NCI-H226 (cell line): ENCODE data around the gene PRKAG2.
A peak's percentile ranks its signal among the peaks of the same experiment; 100 is the strongest.

Source experiments
- DNase-seq: peaks from one replicate; pipeline ENCODE4 v3.0.0-alpha.2; 2015

Gene PRKAG2

DNA sequence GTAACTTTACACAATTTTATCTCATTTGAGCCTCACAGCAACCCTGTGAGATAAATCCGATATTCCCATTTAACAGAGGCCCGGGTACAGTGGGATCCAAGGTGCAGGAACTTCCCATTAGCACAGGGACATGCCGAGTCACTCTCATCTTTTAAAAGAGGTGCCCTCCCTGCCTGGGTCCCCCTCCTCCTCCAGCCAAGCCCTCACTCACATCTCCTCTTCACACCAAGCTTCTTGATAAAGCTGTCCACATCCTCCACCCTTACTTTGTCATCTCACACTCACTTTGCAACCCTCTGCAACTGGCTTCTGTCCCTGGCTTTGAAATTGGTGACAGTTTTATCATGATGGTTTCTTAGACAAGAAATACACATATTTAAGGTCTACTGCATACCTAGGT is 212.6 kb downstream of the PRKAG2 start:
- no peak for DNase-seq

DNA sequence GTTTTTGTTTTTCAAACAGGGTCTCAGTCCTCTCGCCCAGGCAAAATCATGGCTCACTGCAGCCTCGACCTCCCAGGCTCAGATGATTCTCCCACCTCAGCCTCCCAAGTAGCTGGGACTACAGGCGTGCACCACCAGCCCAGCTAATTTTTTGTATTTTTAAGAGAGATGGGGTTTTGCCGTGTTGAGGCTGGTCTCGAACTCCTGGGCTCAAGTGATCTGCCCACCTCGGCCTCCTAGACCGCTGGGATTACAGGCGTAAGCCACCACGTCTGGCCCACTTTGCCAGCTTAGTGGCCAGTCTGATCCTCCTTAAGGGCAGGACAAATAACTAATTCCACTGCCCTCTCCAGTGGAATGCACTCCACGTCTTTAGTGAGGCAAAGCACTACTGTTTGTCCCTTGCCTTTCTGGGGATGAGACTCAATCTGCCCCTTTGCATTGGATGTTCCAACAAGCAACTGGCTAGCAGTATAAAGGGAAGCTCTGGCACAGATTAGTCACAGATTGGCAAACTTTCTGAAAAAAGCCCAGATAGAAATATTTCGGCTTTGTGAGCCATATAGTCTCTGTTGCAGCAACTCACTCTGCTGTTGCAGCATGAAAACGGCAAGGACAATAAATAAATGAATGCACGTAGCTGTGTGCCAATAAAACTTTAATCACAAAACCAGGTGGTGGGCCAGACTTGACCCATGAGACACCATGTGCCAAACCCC is 213.4 kb downstream of the PRKAG2 start:
- no peak for DNase-seq

DNA sequence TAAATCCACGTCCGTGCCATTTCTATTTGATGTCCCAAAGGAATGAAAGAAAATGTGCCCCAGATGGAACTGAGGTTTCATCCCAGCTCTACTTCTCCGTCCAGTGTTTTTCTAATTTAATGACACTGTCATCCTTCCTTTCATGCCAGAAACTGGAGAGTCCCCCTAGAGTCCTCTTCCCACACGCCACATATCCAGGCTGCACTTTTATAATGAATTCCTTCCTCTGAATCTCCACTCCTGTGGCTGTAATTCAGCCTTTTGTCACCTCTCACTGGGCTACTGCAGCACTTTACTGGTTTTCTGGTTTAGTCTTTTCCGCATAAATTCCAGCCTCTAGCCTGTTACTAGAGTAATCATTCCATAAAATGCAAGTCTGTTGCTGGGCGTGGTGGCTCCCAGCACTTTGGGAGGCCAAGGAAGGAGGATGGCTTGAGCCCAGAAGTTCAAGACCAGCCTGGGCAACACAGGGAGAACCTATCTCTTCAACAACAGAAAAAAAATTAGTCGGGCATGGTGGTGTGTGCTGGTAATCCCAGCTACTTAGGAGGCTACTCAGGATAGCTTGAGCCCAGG is 214.6 kb downstream of the PRKAG2 start:
- DNase-seq, result no peak

DNA sequence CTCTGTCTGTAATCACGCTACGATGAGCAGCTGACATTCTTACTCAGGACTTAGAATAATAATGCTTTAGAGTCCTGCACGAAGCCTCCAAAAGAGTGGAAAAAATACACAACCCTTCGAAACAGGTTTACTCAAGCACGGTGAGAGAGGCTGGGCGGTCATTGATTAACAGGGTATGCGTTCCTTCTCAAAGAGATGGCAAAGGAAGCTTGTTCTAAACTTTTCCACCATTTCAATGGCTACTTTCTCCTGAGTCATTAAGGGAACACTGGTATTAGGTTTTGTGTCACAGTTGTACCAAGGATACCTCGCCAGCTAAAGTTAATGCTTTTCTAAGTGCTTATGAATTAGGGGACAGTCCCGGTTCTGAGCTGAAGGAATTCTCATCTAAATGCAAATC is 215.3 kb downstream of the PRKAG2 start:
- DNase-seq, result no peak

DNA sequence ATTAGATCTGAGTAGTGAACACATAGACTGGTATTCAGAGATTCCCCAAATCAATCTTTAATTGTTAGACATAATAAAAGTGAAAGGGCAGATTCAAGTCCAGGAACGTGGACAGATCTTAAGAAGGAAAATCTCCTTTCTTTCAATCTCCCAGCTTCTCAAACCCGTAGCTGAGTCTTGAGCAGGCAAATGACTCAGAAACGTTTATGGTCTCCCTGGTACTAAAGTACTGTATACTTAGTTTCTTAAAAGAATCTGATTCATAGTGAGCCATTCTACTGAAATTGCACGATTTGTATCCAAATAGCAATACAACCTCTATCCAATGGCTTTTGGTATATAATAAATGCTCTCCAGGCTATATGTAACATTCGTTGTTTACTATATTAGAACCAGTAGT is 216.8 kb downstream of the PRKAG2 start:
- no peak for DNase-seq

DNA sequence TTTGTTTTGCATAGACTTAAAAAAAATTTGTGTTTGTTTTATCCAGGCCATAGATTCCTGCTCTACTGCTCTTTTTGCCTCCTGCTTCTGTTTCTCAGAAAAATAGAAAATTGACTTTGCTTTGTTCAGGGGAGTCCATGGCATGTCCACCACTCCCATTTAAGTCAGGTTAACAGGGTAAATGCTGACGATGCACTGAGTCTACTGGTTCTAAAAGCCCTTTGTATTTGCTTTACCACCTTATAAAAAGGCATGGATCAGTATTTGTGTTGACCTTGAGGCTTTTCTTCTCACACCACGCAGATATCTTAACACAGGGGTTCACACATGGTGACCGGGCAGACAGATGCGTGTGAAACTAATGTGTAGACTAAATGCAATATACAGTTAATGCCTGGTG is 217.7 kb downstream of the PRKAG2 start:
- DNase-seq, result no peak

DNA sequence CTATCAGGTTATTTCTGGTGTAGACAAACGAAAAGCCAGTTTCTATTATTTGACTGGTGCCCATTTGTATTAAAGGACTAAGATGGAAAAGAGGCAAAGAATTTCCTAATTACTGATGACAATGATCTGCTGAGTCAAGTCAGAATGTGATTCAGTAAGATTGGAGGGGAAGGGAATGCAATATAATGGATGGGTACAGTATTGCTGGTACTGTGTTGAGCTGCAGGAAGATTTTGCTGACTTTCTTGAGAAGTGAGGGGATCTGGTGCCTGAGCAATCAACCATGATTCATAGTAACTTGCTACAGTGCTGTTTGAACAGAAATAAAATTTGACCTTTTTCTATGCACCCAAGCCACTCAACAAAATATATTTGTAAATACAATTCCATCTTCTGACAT is 218.1 kb downstream of the PRKAG2 start:
- no peak for DNase-seq

DNA sequence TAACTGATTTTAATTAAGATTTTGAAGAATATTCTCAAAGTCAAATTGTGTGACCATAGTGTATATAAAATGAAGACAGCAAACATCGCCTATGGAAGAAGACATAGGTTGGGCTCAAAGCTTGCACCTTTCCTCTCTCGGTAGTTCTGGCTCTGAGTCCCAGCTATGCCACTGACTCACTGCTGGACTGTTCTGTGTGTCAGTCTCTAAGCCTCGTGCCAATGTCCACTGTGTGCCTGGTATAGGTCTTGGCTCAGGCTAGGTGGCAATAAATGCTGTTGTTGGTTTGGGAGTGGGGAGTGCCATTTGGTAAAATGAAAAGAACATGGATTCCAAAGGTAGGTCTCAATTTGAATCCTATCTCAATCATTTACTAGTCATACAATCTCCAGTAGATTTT is 219.7 kb downstream of the PRKAG2 start:
- DNase-seq, result no peak

DNA sequence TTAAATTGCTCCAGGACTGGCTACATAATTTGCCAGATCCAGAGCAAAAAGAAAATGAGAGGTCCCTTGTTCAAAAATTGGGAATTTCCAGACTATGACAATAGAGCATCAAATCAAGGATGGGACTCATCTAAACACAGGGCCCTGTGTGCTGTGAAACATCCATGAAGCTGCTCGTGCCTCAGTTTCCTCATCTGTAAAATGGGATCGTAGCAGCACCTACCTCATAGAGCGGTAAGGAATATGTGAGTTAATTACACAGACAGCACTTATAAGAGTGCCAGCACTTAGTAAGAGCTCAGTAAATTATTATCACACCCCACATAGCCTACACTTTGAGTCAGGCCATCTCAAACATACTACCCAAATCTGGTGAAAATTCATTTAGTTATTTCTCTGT is 221.4 kb downstream of the PRKAG2 start:
- no peak for DNase-seq

DNA sequence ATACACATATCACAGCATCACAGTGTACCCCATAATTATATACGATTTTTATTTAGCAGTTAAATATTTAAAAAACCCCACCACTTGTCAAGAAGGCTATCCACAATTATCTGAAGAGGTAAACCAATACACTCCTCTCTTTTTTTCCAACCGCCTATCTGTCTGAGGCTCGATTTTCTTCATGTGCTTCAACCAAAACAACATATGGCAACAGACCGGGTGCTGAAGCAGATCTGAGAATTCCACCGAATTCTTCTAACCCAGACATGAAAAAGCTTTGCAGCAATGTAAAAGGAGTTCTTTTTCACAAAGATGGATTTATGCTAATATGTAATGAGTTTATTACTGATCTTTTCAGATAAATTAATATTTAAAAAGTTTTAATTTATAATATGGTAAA is 224.8 kb downstream of the PRKAG2 start:
- DNase-seq, result no peak

DNA sequence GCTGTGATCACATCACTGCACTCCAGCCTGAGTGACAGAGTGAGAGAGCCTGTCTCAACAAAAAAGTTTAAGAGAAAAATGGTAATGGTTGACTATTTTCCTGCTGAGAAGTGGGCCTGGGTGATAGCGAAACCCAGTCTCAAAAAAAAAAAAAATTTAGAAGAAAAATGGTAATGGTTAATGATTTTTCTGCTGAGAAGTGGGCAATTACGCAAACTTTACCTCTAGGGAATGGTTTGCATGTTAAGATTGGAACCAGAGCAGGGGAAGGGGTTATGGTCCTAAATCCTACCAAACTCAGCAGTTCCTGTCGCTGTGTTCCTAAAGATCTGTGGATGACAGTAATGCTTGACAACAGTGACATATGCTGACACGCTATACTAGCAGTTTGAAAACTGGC is 226.8 kb downstream of the PRKAG2 start:
- no peak for DNase-seq

DNA sequence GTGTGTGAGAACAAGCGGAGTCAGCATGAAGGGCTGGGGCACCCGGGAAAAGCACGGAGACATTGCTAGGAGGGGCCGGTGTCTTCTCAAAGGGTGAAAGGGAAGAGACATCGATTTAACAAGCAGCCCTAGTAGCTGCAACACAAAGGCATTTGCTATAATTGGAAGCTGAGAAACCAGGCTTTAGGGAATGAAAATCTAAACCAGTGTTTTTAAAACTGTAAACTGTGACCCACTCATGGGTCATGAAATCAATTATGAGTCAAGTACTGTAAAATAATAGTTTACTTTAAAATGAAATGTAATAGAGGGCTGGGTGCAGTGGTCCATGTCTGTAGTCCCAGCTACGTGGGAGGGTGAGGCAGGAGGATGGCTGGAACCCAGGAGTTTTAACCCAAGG is 228.5 kb downstream of the PRKAG2 start:
- no peak for DNase-seq

DNA sequence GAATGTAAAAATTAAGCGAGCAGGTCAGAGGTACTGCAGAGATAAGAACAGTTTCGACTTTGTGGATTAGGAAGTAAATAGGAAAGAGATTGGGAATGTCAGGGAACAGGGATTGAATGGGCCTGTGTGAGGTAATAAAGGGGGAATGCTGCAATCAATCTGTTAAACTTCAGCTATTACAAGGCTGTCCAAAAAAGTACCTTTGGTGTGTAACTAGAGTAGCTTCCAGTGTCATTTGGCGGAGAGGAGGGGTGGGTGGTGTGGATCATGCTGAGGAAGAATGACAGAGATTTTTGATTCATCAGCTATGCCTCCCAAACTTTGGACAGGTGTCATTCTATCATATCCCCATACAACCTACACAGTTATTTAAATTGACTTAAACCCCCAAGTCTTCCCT is 229.0 kb downstream of the PRKAG2 start:
- DNase-seq, result no peak

DNA sequence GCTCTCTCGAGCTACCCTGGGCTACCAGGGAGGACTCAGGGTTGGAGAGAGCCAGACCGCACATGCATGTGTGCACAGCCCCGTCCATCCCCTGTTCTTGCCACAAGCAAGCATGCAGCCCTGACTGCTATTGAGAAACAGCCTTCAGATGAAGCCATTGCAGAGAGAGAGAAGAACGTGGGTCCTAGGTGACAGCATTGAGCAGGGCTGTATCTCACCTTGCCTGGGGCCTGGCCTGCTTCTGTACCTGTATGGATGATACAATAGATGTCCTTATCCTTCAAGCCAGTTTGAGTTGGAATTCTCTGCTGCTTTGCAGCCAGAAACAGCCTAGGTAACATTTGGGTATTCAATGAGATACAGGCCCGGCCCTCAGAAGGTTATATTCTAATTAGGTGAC is 229.9 kb downstream of the PRKAG2 start:
- DNase-seq, result no peak

DNA sequence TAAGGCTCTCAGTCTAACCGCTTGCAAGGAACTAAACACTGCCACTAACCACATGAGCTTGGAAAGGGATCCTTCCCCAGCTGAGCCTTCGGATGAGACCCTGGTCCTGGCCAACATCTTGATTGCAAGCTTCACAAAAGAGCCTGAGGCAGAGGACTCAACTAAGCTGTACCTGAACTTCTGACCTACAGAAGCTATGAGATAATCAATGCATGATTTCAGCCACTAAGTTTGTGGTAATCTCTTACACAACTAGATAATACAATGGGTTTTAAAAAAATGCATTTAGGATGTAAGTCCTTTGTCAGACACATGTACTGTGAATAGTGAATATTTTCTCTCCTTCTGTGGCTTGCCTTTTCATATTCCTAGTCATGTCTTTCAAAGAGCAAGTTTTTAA is 231.6 kb downstream of the PRKAG2 start:
- DNase-seq, result no peak

DNA sequence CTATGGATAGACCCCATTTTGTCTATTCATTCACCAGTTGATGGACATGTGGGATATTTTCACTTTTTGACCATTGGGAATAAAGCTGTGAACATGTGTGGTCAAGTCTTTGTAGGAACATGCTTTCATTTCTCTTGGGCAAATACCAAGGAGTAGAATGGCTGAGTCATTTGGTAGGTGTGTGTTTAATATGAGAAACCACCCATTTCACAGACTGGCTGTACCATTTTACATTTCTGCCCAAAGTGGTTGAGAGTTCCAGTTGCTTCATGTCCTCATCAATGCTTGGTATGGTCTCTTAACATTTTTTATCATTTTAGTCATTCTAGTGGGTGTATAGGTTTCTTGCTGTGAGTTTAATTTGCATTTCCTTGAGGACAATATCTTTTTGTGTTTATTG is 232.4 kb downstream of the PRKAG2 start:
- no peak for DNase-seq

DNA sequence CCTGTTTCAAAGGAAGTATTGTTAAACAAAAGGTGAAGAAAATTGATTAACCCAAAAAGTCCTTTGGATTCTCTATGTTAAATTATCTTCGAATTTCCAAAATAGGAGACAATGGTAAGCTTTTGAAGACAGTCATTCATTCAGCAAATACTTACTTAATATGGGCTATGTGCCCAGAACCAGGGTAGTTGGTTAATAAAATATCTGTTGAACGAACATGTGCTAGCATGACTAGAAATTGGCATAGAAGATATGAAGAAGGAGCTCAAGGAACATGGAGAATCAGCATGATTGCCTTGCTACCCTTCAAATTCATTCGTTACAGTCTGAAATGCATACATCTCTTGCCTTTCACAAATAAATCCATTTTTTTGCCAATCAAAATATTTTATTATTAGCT is 234.2 kb downstream of the PRKAG2 start:
- DNase-seq, result no peak

DNA sequence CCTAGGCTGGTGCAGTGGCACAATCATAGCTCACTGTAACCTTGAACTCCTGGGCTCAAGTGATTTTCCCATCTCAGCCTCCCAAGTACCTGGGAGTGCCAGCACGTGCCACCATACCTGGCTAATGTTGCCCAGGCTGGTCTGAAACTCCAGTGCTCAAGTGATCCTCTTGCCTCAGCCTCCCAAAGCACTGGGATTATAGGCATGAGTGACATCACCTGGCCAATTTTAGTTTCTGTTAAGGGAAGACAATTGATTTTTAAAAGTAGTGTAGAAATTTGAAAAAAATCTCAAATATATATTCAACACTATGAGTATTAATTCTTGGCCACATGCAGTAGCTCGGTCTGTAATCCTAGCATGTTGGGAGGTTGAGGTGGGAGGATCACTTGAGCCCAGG is 235.3 kb downstream of the PRKAG2 start:
- no peak for DNase-seq

DNA sequence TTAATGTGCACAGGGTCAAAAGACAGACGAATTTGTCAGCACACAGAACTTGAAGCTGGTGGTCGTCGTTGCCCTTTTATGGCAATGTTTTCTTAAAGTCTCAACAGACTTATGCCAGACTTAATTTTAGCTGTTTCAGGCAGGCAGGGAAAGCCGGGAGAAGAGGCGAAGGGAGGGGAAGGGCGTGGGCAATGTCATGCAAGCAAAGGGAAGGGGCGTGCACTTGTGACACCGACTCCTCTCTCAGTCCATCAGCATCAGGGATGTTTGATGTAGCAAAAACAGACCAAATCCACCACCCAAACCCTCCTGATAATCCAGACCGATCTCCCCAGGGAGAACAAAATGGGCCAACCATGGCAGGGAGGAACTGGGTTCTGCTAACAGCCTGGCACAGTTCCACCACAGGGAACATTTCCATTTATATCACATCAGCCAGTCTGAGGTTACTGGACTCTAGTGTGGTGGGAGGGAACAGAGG is 239.1 kb downstream of the PRKAG2 start:
- DNase-seq, result no peak

DNA sequence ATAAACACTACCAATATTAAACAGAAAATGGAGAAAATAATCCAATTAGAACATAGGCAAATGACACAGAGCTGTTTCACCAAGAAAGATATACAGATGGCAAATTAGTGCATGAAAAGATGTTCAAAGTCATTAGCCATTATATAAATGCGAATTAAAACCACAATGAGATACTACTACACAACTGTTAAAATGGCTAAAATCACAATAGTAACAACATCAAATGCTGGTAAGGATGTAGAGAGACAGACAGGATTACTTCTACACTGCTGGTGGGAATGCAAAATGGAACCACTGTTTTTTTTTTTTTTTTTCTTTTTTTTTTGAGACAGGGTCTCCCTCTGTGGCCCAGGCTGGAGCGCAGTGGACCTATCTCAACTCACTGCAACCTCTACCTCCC is 242.3 kb downstream of the PRKAG2 start:
- no peak for DNase-seq

DNA sequence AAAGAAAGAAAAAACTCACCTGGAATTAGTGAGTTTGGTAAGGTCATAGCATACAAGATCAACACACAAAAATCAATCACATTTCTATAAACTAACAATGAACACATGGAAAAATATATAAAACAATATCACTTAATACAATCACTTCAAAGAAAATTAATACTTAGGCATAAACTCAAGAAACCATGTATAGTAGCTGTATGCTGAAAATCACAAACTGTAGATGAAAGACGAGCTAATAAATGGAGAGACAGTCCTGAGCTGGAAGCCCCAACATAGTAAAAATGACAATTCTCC is 243.5 kb downstream of the PRKAG2 start:
- DNase-seq, result no peak

DNA sequence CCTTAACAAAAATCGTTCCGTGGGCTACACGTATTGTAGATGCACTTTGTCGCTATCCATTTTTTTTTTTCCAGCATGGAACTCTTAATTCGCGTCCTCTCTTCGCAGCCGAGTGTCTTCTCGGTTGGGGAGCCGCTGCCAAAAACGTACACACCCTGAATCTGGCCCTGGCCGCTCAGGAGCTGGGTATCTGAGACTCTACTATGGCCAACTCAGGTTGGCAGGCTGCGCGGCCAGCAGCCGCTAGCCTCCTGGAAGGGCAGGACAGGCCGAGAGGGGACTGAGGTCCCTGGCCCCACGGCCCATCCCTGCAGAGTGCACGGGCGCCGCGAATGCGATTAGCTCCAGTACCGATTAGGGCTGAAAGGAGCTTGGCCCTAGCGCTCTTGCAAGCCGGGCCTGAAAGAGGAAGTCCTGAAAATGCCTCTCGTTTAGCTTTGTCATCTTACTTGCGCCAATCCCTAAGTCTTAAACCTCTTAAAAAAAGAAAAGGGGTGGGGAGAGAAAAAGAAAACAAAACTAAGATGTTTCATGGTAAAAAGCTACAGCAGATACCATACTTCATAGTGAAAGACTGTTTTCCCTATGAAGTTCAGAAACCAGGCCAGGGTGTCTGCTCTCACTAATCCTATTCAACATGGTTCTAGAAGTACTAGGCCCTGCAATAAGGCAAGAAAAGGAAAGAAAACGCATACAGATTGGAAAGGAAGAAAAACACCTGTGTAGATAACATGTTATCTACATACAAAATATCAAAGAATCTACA is 244.0 kb downstream of the PRKAG2 start:
- DNase-seq, result no peak

DNA sequence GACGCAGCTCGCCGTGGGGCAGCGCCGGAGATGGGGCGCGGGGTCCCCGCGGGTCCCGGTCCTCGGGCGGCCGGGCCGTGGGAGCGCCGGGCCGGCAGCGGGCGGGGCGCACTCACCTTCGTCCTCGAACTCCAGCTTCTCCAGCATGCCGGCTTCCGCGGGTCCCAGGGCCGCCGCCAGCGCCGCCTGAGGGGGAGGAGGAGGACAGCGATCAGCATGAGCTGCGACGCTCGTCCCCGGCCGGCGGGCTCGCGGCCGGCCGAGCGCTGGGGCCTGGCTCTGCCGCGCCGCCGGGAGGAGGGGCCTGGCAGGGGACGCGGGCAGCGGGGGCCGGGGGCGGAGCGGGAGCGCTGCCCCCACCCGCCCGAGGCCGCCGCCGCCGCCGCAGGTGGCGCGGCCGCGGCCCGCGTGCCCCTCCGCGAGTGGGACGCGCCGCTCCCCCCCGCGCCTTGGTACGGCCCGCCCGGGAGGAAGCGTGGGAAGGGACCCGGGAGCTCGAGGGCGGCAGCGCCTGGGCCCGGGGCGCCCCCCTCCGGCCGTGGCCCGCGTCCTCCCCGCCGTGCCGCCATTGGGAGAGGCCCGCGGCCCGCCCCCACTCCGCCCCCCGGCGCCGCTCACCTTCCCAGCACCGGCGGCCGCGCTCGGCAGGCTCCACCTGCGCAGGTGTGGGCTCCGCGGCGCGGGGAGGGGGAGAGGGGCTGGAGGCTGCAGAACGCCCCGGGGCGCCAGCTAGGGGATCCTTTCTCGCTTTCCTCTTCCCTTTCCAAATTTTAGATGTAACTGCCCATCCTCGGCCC is 244.8 kb downstream of the PRKAG2 start:
- peak; percentile 71 for DNase-seq

DNA sequence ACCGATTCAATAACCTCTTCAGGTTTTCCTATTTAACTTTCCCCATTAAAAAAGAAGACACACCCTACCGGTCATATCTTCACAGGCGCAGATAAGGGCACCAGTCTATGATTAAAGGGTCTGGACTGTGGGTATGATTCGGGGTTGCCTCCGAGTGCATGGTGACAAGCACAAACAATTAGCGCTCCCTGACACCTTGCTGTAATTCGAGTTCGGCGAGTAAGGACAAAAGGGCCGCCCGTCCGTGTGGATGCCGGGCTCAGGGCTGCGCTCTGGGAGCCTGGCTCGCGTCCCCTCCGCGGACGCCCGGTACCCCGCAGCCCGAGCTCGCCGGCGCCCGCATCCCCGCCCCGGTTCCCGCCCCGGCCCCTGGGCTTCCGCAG is 245.4 kb downstream of the PRKAG2 start:
- peak; percentile 18 for DNase-seq
